Tibial nerve (tissue), 4 donors: ENCODE results near the gene CARD14. TPM values are rescaled to one million over a fixed set of nuclear protein-coding genes. Genes with fewer than 3 reads are reported as not detected.

Experiments used
- DNase-seq, 2 donors: peaks; one replicate each; pipeline ENCODE4 v3.0.0-alpha.2; 2019; ENCODE audit warnings: low spot score in 2 of 2
- H3K27ac ChIP-seq, 4 donors: fragments of 200-600 bp; sonication (generic) in 3 of 4; one replicate each; pipeline ENCODE4 v1.5.1; 2017 to 2019; ENCODE audit warnings: mild to moderate bottlenecking in 1 of 4
- H3K27me3 ChIP-seq, 2 donors: fragments of 200-600 bp; sonication (generic) in 1 of 2; one replicate each; pipeline versions ENCODE4 v1.5.1 to v1.6.0; 2017 to 2019
- H3K36me3 ChIP-seq, 3 donors: fragments of 200-600 bp; sonication (generic); one replicate each; pipeline ENCODE4 v1.5.1; 2018 to 2019
- H3K4me1 ChIP-seq, 4 donors: fragments of 200-600 bp; sonication (generic) in 3 of 4; one replicate each; pipeline ENCODE4 v1.5.1; 2017 to 2019
- H3K4me3 ChIP-seq, 4 donors: fragments of 200-600 bp; sonication (generic) in 3 of 4; one replicate each; pipeline ENCODE4 v1.5.1; 2017 to 2019; ENCODE audit warnings: mild to moderate bottlenecking in 1 of 4, moderate library complexity in 1 of 4
- H3K9me3 ChIP-seq, 4 donors: fragments of 200-600 bp; sonication (generic) in 3 of 4; one replicate each; pipeline ENCODE4 v1.5.1; 2017 to 2019
- EP300 ChIP-seq, 2 donors: sonication (generic); formaldehyde crosslinking; IDR thresholded peaks; one replicate each; pipeline ENCODE4 v1.6.1; 2017; ENCODE audit warnings: antibody characterized with exemption in 2 of 2, mild to moderate bottlenecking in 1 of 2
- POLR2A ChIP-seq, 2 donors: fragments of 450-650 bp; IDR thresholded peaks; one replicate each; pipeline ENCODE4 v1.6.1; 2017; ENCODE audit warnings: antibody characterized with exemption in 2 of 2, mild to moderate bottlenecking in 2 of 2, moderate library complexity in 2 of 2
- WGBS, 2 donors: methylation state at CpG; one replicate each; pipeline ENCODE4 v1.1.5; 2018; 5-methylcytosine and 5-hydroxymethylcytosine counted together
- total RNA-seq, 4 donors: library from RNA; depleted of rRNA; stranded (reverse); fragments of >200 nt; gene quantifications; one replicate each; pipeline ENCODE4 v1.1.0, GENCODE V29; 2016
- TF ChIP-seq, protein P1 (sequence below), 5 experiments: fragments of 200-600 bp in 3 of 5; fragments of 450-650 bp in 2 of 5; sonication (generic) in 3 of 5; IDR thresholded peaks; one replicate each; pipeline ENCODE4 v1.5.1; 2016 to 2019; ENCODE audit warnings: antibody characterized with exemption in 5 of 5, mild to moderate bottlenecking in 3 of 5, moderate library complexity in 2 of 5

Gene CARD14
- 1 to 10 TPM in 3 of 4 donors, under 1 TPM in 1; 0.22 to 4.4 (median 1.3) TPM for total RNA-seq

DNA sequence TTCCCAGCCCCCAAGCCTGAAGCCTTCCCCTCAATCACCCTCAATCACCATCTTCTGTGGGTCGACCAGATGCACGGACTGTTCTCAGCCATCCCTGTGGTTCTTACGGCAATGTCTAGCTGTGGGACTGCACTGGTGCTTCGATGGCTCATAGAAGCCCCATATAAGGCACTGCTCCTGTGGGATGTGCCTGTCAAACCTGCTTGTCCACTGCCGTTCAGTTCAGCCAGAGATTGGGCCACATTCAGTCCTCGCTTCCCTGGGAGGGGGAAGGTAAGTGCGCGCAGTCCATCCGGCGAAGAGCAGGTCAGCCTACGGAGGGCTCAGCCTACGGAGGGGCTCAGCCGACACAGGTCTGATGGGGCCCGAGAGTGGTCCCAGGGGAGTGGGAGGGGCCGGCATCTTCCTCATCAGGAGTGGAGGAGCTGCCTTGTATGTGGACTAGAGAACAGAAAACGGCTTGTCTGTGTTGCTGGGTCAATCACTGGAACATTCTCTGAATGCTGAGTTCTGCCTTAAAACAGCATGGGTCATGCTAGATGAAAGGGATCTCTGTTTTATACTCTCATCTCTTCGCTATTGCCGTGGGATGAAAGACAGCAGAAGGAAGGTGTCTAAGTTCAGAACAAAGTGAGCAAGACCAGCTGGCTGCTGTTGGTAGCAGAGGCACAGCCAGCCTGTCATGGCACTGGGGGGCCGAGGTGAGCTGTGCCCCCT lies at the start of gene CARD14:
TSS of gene CARD14 (plus strand) at position 247 of the 717 bp plus-strand sequence. CDS start 11,409 bp downstream, outside the sequence.
- no peak within 1 kb of the TSS for H3K4me3 ChIP-seq
- WGBS, 2 donors: 62 to 64% methylated on average over 18 to 19 of the region's 19 CpGs
- peak within 1 kb of the TSS in 1 of 4 donors; percentile 13 for H3K27ac ChIP-seq
- no peak for TF ChIP-seq EP300 (IDR thresholded peaks at IDR 0.05)
- TF ChIP-seq, protein P1, sequence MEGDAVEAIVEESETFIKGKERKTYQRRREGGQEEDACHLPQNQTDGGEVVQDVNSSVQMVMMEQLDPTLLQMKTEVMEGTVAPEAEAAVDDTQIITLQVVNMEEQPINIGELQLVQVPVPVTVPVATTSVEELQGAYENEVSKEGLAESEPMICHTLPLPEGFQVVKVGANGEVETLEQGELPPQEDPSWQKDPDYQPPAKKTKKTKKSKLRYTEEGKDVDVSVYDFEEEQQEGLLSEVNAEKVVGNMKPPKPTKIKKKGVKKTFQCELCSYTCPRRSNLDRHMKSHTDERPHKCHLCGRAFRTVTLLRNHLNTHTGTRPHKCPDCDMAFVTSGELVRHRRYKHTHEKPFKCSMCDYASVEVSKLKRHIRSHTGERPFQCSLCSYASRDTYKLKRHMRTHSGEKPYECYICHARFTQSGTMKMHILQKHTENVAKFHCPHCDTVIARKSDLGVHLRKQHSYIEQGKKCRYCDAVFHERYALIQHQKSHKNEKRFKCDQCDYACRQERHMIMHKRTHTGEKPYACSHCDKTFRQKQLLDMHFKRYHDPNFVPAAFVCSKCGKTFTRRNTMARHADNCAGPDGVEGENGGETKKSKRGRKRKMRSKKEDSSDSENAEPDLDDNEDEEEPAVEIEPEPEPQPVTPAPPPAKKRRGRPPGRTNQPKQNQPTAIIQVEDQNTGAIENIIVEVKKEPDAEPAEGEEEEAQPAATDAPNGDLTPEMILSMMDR (IDR thresholded peaks at IDR 0.05): no peak
- TF ChIP-seq POLR2A (IDR thresholded peaks at IDR 0.05): no peak
- no peaks in the 10 kb centered on the region for H3K27me3 ChIP-seq
- H3K4me1 ChIP-seq: peaks cover 0 to 5% (median 0%) of the 10 kb centered on the region in 4 donors
- no peaks in the 10 kb centered on the region for H3K36me3 ChIP-seq
- no peaks in the 10 kb centered on the region for H3K9me3 ChIP-seq
- DNase-seq: no peak

- no peak for TF ChIP-seq POLR2A (IDR thresholded peaks at IDR 0.05)
- no peak for TF ChIP-seq EP300 (IDR thresholded peaks at IDR 0.05)
- TF ChIP-seq, protein P1 (IDR thresholded peaks at IDR 0.05): no peak
- H3K9me3 ChIP-seq: no peaks in the 10 kb centered on the region
- WGBS, 2 donors: 89 to 91% methylated on average over 12 to 17 of the region's 17 CpGs
- no peak for DNase-seq
- H3K4me3 ChIP-seq: no peak overlapping the region
- H3K27ac ChIP-seq: no peak overlapping the region
- no peaks in the 10 kb centered on the region for H3K4me1 ChIP-seq
- peaks cover 0 to 28% (median 0%) of the 10 kb centered on the region in 3 donors for H3K36me3 ChIP-seq
- peaks cover 0 to 7% of the 10 kb centered on the region in 2 donors for H3K27me3 ChIP-seq
These were observed 47.7 kb upstream of the CARD14 start for GRCh38 chr17:80122026-80122575.

DNA sequence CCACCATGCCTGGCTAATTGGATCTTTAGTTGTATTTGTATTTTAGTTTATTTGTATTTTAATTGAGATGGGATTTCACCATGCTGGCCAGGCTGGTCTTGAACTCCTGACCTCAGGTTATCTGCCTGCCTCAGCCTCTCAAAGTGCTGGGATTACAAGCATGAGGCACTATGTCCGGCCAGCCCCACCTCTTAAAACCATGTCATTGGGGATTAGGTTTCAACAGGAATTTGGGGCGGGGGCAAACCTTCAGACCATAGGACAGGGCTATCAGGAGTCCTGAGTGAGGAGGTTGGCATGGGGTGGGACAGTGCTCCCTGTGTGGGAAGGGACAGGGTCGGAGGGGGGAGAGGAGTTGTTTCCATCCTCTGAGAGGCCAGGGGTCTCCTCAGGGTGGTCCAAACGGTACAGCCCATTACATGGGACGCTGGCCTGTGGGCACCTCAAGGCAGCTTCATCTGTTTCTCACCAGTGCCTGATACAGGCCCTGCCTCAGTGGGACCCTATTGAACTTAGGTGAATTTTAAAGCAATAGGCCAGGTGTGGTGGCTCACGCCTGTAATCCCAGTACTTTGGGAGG lies 46.8 kb upstream of the CARD14 start:
- DNase-seq: no peak
- WGBS, 2 donors: 91% methylated on average over 6 of the region's 6 CpGs
- Histone ChIP-seq H3K4me1 (no peaks in the 10 kb centered on the region), H3K27me3 (peaks cover 0 to 7% of the 10 kb centered on the region in 2 donors), H3K9me3 (no peaks in the 10 kb centered on the region), H3K27ac (no peak overlapping the region), H3K36me3 (peaks cover 0 to 19% (median 0%) of the 10 kb centered on the region in 3 donors), H3K4me3 (no peak overlapping the region)
- TF ChIP-seq EP300 (IDR thresholded peaks at IDR 0.05) (no peak), POLR2A (IDR thresholded peaks at IDR 0.05) (no peak)
- TF ChIP-seq, protein P1 (IDR thresholded peaks at IDR 0.05): no peak

GRCh38 chr17:80123791-80124190 lies 46.0 kb upstream of the CARD14 start:
- TF ChIP-seq POLR2A (IDR thresholded peaks at IDR 0.05) (no peak), EP300 (IDR thresholded peaks at IDR 0.05) (no peak)
- WGBS, 2 donors: 75 to 76% methylated on average over 15 of the region's 15 CpGs
- no peaks in the 10 kb centered on the region for H3K4me1 ChIP-seq
- H3K27me3 ChIP-seq: peaks cover 0 to 7% of the 10 kb centered on the region in 2 donors
- DNase-seq: no peak
- H3K27ac ChIP-seq: no peak overlapping the region
- H3K9me3 ChIP-seq: no peaks in the 10 kb centered on the region
- peaks cover 0 to 11% (median 0%) of the 10 kb centered on the region in 3 donors for H3K36me3 ChIP-seq
- no peak overlapping the region for H3K4me3 ChIP-seq

DNA sequence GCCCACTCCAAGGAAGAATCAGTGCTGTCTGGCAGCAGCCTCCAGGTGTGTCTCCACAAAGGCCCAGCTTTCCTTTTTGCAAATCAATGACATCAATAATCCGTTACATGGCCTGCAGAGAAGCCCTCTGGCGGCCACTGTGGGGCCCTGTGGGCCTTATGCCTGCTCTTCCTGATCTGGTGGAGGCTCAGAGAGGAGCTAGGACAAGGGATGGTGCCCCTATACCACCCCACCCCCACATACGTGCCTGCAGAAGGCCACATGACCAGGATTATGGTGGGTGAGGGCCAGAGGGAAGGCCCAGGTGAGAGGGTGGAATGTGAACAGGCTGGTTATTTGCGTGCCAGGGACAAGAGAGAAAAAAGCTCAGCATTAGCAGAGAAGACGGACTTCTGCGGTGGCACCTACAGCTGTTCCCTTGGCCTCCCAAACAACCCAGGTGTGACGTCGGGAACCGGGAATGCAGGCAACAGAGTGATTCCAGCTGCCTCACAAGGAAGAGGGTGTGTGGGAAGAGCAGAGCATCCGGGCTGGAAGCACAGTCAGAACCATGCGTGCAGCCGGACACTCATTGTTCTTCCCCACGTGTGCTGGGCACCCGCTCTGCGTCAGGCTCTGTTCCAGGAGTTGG lies 45.4 kb upstream of the CARD14 start:
- no peaks in the 10 kb centered on the region for H3K9me3 ChIP-seq
- no peaks in the 10 kb centered on the region for H3K4me1 ChIP-seq
- H3K27me3 ChIP-seq: peaks cover 0 to 7% of the 10 kb centered on the region in 2 donors
- WGBS, 2 donors: 56 to 61% methylated on average over 15 of the region's 15 CpGs
- TF ChIP-seq EP300 (IDR thresholded peaks at IDR 0.05) (no peak), POLR2A (IDR thresholded peaks at IDR 0.05) (no peak)
- TF ChIP-seq, protein P1 (IDR thresholded peaks at IDR 0.05): no peak
- H3K27ac ChIP-seq: no peak overlapping the region
- peaks cover 0 to 4% (median 0%) of the 10 kb centered on the region in 3 donors for H3K36me3 ChIP-seq
- no peak overlapping the region for H3K4me3 ChIP-seq
- no peak for DNase-seq
